Large intestine (tissue), 12 donors: ENCODE results near the gene B3GAT3. TPM values are rescaled to one million over a fixed set of nuclear protein-coding genes. Genes with fewer than 3 reads are reported as not detected.

ENCODE experiments used
- DNase-seq, 2 donors: peaks; one replicate each; pipeline versions ENCODE4 v3.0.0 to v3.0.0-alpha.2; 2013
- H3K27ac ChIP-seq: one replicate; pipeline ENCODE4 v1.5.1; 2013; ENCODE audit warnings: low read length
- H3K27me3 ChIP-seq: 2 replicates; pipeline ENCODE4 v1.6.1; 2013; ENCODE audit warnings: low read length; ENCODE audit not compliant: control insufficient read depth, insufficient read depth
- H3K36me3 ChIP-seq: 2 replicates; pipeline ENCODE4 v1.6.1; 2013; ENCODE audit warnings: low read length; ENCODE audit not compliant: control insufficient read depth, insufficient read depth
- H3K4me1 ChIP-seq: one replicate; pipeline ENCODE4 v1.6.1; 2013; ENCODE audit warnings: low read length; ENCODE audit not compliant: control insufficient read depth, insufficient read depth
- H3K4me3 ChIP-seq: one replicate; pipeline ENCODE4 v1.5.1; 2013; ENCODE audit warnings: low read length
- H3K9me3 ChIP-seq: one replicate; pipeline ENCODE4 v1.6.1; 2013; ENCODE audit warnings: mild to moderate bottlenecking, low read depth, low read length, moderate library complexity; ENCODE audit not compliant: control insufficient read depth
- WGBS: methylation state at CpG from one replicate; pipeline ENCODE4 v1.1.5; 2013; ENCODE audit warnings: low lambda C conversion rate; ENCODE audit not compliant: insufficient coverage; 5-methylcytosine and 5-hydroxymethylcytosine counted together
- long read RNA-seq, 11 donors: transcript quantifications; one replicate each; lab custom pipeline, GENCODE V29; 2026
- polyA plus RNA-seq: library from polyadenylated mRNA; unstranded; fragments of 120-200 nt; gene quantifications from one replicate; pipeline ENCODE4 v1.2.1, GENCODE V29; 2013

B3GAT3 gene
- 40.0 TPM for polyA plus RNA-seq
- long read RNA-seq, donor 1, transcript B3GAT3-201 (5 exons, 1,641 nt): major isoform, 9 of 9 reads
- long read RNA-seq, donor 1, partial matches to known transcripts: 0 of 9 reads
- long read RNA-seq, donor 1, other reads (novel, unspliced or antisense): 0 of 9 reads
- long read RNA-seq, donor 2, transcript B3GAT3-201 (5 exons, 1,641 nt): major isoform, 13 of 18 reads
- long read RNA-seq, donor 2, partial matches to known transcripts: 5 of 18 reads
- long read RNA-seq, donor 2, other reads (novel, unspliced or antisense): 0 of 18 reads
- long read RNA-seq, donor 3: 0 reads
- long read RNA-seq, donor 4, partial matches to known transcripts: 0 of 2 reads
- long read RNA-seq, donor 4, other reads (novel, unspliced or antisense): 0 of 2 reads
- long read RNA-seq, donor 5, transcript B3GAT3-201 (5 exons, 1,641 nt): major isoform, 5 of 6 reads
- long read RNA-seq, donor 5, partial matches to known transcripts: 0 of 6 reads
- long read RNA-seq, donor 5, other reads (novel, unspliced or antisense): 0 of 6 reads
- long read RNA-seq, donor 6, transcript B3GAT3-201 (5 exons, 1,641 nt): major isoform, 12 of 12 reads
- long read RNA-seq, donor 6, partial matches to known transcripts: 0 of 12 reads
- long read RNA-seq, donor 6, other reads (novel, unspliced or antisense): 0 of 12 reads
- long read RNA-seq, donor 7, transcript B3GAT3-201 (5 exons, 1,641 nt): major isoform, 8 of 8 reads
- long read RNA-seq, donor 7, partial matches to known transcripts: 0 of 8 reads
- long read RNA-seq, donor 7, other reads (novel, unspliced or antisense): 0 of 8 reads
- long read RNA-seq, donor 8, transcript B3GAT3-201 (5 exons, 1,641 nt): major isoform, 8 of 17 reads
- long read RNA-seq, donor 8, partial matches to known transcripts: 7 of 17 reads
- long read RNA-seq, donor 8, other reads (novel, unspliced or antisense): 0 of 17 reads
- long read RNA-seq, donor 9, transcript B3GAT3-201 (5 exons, 1,641 nt): major isoform, 14 of 22 reads
- long read RNA-seq, donor 9, partial matches to known transcripts: 5 of 22 reads
- long read RNA-seq, donor 9, other reads (novel, unspliced or antisense): 0 of 22 reads
- long read RNA-seq, donor 10, transcript B3GAT3-201 (5 exons, 1,641 nt): major isoform, 18 of 24 reads
- long read RNA-seq, donor 10, partial matches to known transcripts: 5 of 24 reads
- long read RNA-seq, donor 10, other reads (novel, unspliced or antisense): 0 of 24 reads
- long read RNA-seq, donor 11, transcript B3GAT3-201 (5 exons, 1,641 nt): major isoform, 10 of 17 reads
- long read RNA-seq, donor 11, partial matches to known transcripts: 7 of 17 reads
- long read RNA-seq, donor 11, other reads (novel, unspliced or antisense): 0 of 17 reads

- peak within 1 kb of the TSS; percentile 82 for H3K27ac ChIP-seq
- WGBS: no CpG with 5 or more reads among the region's 77 CpGs
- H3K4me1 ChIP-seq: peaks cover 10% of the 10 kb centered on the region
- H3K4me3 ChIP-seq: peak within 1 kb of the TSS; percentile 93
- no peaks in the 10 kb centered on the region for H3K27me3 ChIP-seq
- no peaks in the 10 kb centered on the region for H3K9me3 ChIP-seq
- peak; percentile 98 for DNase-seq
- peaks cover 27% of the 10 kb centered on the region for H3K36me3 ChIP-seq
Measured at GRCh38 chr11:62621567-62622470, at the start of gene B3GAT3. B3GAT3 (minus strand) TSS chr11:62621986; CDS start chr11:62621947, 39 bp downstream.

DNA sequence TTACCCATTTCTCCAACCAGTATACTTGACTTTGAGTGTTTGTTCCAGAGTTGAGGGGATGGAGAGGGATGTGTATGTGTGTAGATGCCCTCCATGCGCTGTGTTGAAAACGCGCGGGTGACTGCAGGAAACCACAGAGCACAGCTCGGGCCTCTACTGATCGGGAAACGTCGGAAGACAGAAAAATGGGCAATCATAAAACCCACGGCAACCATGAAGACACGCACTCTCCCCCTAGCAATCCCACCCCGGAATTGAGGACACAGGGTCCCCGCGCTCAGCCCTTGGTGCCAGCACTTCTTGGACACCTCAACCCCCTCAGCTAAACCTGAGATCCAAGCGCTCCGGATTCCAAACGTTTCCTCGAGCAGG, 49.4 kb upstream of the B3GAT3 start:
- WGBS: no CpG with 5 or more reads among the region's 17 CpGs
- Histone ChIP-seq H3K4me3 (peak overlapping the region; percentile 98), H3K9me3 (no peaks in the 10 kb centered on the region), H3K36me3 (peaks cover 26% of the 10 kb centered on the region), H3K27me3 (no peaks in the 10 kb centered on the region), H3K27ac (peak overlapping the region; percentile 83), H3K4me1 (peaks cover 29% of the 10 kb centered on the region)
- no peak for DNase-seq

DNA sequence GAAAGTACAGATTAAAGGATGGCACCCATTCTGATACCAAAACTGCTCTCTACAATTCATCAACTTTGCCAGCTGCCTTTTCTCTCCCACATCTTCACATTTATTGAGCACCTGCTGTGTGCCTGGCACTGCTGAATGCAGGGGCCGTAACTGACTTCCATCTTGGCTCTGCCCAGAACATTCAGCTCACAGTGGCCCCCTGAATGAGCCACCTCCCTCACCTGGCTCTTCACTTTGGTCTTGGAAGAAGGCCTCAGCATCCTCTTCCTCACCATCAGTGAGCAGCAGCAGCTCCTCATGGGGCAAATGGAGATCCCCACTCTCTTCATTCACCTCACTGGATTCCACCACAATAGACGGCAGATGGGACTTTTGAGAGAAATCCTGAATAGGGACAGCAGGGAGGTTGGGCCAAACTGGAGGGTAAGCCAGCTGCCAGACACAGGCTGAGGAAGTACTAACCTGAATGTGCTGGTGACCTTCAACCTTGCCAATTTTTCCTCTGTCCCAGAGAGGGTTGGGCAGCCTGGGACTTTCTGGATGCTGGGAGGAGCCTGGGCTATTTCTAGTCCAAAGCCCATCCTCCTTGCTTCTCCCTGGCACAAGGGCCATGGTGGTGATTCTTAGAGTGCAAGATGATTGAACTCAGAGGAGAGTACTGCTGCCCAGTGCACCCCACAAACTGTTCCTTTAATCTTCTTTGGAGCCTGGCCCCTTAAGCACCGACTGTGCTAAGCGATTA, 47.8 kb upstream of the B3GAT3 start:
- Histone ChIP-seq H3K9me3 (no peaks in the 10 kb centered on the region), H3K27ac (no peak overlapping the region), H3K4me3 (no peak overlapping the region), H3K27me3 (no peaks in the 10 kb centered on the region), H3K4me1 (peaks cover 32% of the 10 kb centered on the region), H3K36me3 (peaks cover 24% of the 10 kb centered on the region)
- peak in 1 of 2 donors; percentile 30 for DNase-seq
- WGBS: no CpG with 5 or more reads among the region's 4 CpGs

DNA sequence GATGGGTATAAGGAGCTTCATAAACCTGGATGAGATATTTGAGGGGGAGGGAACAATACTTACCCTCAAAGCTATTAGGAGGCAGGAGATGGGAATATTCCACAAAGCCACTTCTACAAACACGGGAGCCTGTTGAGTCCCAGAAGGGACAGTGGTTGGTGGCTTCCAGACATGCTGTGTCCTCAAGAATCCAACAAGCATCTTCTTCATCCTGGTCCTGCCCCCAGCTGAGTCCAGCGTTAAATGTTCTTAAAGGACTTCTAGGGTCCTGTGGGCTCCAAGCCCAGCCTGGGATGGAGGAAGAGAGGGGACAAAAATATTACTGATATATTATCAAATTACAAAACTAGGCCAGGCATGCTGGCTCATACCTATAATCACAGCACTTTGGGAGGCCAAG, 45.7 kb upstream of the B3GAT3 start:
- H3K4me3 ChIP-seq: no peak overlapping the region
- no peak for DNase-seq
- H3K4me1 ChIP-seq: peaks cover 26% of the 10 kb centered on the region
- no CpG with 5 or more reads among the region's 2 CpGs for WGBS
- no peak overlapping the region for H3K27ac ChIP-seq
- H3K27me3 ChIP-seq: no peaks in the 10 kb centered on the region
- peaks cover 20% of the 10 kb centered on the region for H3K36me3 ChIP-seq
- no peaks in the 10 kb centered on the region for H3K9me3 ChIP-seq

DNA sequence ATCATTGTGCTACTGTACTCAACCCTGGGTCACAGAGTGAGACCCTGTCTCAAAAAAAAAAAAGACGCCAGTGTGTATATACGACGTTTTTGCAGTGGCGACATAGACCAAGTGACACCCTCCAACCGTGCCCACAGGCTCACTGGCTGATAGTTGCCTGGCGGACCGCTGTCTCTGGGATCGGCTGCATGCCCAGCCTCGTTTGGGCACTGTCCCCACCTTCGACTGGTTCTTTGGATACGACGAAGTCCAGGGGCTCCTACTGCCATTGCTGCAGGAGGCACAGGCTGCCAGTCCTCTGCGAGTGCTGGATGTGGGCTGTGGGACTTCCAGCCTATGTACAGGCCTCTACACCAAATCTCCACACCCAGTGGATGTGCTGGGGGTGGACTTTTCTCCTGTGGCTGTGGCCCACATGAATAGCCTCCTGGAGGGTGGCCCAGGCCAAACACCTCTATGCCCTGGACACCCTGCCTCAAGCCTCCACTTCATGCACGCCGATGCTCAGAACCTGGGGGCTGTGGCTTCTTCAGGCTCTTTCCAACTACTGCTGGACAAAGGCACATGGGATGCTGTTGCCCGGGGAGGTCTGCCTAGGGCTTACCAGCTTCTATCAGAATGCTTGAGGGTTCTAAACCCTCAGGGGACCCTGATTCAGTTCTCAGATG, 44.6 kb upstream of the B3GAT3 start:
- Histone ChIP-seq H3K4me1 (peaks cover 24% of the 10 kb centered on the region), H3K27ac (peak overlapping the region; percentile 83), H3K27me3 (no peaks in the 10 kb centered on the region), H3K36me3 (peaks cover 28% of the 10 kb centered on the region), H3K9me3 (no peaks in the 10 kb centered on the region), H3K4me3 (peak overlapping the region; percentile 92)
- WGBS: no CpG with 5 or more reads among the region's 16 CpGs
- DNase-seq: no peak

- peak overlapping the region; percentile 83 for H3K27ac ChIP-seq
- WGBS: no CpG with 5 or more reads among the region's 39 CpGs
- H3K4me3 ChIP-seq: peak overlapping the region; percentile 92
- peak; percentile 38 to 39 for DNase-seq
- H3K9me3 ChIP-seq: no peaks in the 10 kb centered on the region
- H3K4me1 ChIP-seq: peaks cover 24% of the 10 kb centered on the region
- H3K27me3 ChIP-seq: no peaks in the 10 kb centered on the region
- peaks cover 28% of the 10 kb centered on the region for H3K36me3 ChIP-seq
Measured at GRCh38 chr11:62665599-62666258, 43.9 kb upstream of the B3GAT3 start.

GRCh38 chr11:62665075-62665598, 43.4 kb upstream of the B3GAT3 start, which contains the start of the genes C11orf98 and CSKMT:
C11orf98 (minus strand) TSS chr11:62665210; CDS start chr11:62665169, 41 bp downstream.
CSKMT (plus strand) TSS chr11:62665312; CDS start chr11:62665880, 568 bp downstream.
- H3K27ac ChIP-seq: peak within 1 kb of the TSS; percentile 90
- peaks cover 28% of the 10 kb centered on the region for H3K36me3 ChIP-seq
- DNase-seq: peak; percentile 94 to 97
- peak within 1 kb of the TSS; percentile 92 for H3K4me3 ChIP-seq
- H3K9me3 ChIP-seq: no peaks in the 10 kb centered on the region
- H3K27me3 ChIP-seq: no peaks in the 10 kb centered on the region
- peaks cover 24% of the 10 kb centered on the region for H3K4me1 ChIP-seq
- WGBS: no CpG with 5 or more reads among the region's 47 CpGs
